GM12873 (cell line): ENCODE measurements around the gene LPCAT4.

Source experiments
- CTCF ChIP-seq: IDR thresholded peaks from 2 replicates; pipeline ENCODE4 v1.5.1; 2012; ENCODE audit warnings: low read depth, mild to moderate bottlenecking, moderate library complexity, low read length, control low read depth; ENCODE audit not compliant: insufficient read depth; ENCODE audit errors: missing control alignments

The LPCAT4 gene

DNA sequence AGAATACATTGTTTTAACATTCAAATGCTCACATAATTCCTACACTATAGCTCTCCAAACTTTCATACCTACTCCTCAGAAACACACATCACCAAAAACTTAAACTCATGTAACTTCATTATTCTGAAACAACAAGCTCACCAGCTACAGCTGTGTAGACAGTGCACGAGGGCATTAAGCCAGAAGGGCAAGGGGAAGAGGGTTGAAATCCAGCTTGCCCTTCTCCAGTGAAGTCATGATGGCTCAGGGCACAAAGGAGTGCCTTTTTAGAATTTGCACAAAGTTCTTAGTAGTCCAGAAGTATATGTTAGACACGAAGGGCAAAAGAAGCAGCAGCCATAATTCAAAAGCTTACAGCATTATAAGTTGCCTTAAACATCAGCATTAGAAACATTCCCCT lies 38.0 kb downstream of the LPCAT4 start:
- no peak for TF ChIP-seq CTCF

GRCh38 chr15:34327906-34328305 lies 39.1 kb downstream of the LPCAT4 start:
- no peak for TF ChIP-seq CTCF

DNA sequence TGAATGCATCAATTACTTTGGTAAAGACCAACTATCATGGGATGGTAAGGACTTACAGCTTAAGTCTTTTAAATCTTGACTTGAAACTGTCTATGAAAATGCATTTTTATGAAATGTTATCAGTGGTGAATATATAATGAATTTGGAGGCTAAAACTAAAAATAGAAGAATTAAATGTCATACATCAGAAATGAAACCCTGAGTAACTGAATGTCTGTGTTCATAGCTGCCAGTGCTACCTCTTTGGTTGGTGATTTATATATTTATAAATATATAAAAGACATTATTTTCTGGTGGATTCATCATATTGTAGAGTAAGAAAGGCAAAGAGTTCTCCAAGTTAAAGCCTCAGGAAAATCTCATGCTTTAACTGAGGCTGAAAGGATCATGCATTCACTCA lies 41.6 kb downstream of the LPCAT4 start:
- no peak for TF ChIP-seq CTCF

DNA sequence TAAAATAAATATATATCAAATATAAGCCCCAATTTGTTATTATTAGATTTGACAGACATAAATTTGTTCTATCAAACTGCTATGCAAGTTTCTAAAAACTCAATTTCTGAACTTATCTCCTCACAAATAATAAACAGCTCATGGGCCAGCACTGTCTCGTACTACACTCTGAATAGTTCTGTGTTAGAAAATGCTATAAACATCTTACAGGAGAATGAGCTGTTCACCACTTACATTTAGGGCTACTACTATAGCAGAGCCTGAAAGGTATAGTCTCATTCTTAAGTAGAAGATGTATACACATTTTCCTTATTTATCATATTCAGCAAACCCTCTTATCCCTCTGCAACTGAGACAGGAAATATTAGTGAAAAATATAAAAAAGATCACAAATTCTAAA lies 42.1 kb downstream of the LPCAT4 start:
- TF ChIP-seq CTCF = no peak

GRCh38 chr15:34323217-34323616 lies 43.8 kb downstream of the LPCAT4 start:
- no peak for TF ChIP-seq CTCF

DNA sequence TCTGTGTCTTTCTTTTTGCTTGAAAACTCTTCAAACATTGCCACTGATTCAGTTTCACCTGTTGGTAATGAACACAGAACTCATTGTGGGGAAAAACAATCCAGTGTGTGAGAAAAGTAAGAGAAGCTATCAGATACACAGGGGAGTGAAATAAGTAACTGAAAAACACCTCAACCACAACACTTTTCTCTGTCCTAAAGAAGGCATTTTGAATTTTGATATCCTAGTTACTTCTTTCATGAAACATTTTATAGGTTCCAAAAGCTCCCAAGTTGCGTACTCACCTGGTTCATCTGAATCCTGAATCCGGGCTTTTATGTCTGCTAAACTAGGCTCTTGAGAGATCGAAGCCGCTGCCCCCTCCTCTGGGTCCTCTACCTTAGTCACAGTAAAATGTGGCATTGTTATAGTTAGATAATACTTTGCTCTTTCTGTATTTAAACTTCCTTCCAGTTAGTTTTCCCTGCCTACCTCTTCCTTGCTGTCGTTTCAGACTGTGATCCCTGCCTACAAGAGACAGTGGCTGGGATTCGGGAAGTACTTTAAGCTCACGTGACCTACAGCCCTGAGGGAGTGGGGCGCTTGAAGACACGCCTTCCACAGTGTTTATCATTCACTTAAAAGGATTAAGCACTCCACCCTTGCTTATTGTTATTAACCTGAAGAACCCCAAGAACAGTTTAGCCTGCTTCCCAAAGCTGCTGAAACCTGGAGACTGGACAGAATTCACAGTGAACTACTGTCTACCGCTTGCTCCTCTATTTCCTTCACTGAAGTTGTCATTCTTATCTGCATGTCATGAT lies 48.5 kb downstream of the LPCAT4 start:
- no peak for TF ChIP-seq CTCF

DNA sequence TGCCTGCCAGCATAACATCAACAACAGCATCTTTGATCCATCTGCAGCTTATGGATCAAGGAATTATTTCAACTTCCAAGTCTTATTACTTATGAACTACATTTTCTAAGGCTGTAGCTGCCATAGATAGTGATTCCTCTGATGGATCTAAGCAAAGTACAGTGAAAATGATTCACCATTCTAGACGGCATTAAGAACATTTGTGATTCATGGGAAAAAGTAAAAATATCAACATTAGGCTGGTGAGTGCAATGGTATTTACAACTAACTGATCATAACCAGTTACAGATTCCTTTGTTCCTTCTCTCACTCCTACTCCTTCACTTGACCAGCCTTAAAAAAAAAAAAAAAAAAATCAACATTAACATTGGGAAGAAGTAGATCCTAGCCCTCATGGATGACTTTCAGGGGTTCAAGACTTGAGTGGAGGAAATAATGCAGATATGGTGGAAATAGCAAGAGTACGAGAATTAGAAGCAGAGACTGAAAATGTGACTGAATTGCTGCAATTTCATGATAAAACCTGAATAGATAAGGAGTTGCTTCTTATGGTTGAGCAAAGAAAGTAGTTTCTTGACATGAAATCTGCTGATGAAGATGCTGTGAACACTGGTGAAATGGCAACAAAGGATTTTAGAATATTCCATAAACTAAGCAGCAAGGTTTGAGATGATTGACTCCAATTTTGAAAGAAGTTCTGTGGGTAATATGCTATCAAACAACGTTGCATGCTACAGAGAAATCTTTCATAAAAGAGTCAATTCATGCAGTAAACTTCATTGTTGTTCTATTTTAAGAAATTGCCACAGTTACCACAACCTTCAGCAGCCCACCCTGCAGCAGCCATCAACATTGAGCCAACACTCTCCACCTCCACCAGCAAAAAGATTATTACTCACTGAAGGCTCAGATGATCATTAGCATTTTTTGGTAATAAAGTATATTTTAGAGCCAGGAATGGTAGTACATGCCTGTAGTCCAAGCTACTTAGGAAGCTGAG lies 52.2 kb downstream of the LPCAT4 start:
- no peak for TF ChIP-seq CTCF
